GM12878 (cell line): ENCODE measurements around the gene EPAS1. TPM values are rescaled to one million over a fixed set of nuclear protein-coding genes. Genes with fewer than 3 reads are reported as not detected.

Experiments
- CREB1 ChIP-seq: IDR thresholded peaks from 2 replicates; pipeline ENCODE4 v1.6.1; 2012; ENCODE audit warnings: low read depth, mild to moderate bottlenecking, inconsistent platforms
- EED ChIP-seq: sonication (generic); IDR thresholded peaks from 2 replicates; pipeline ENCODE4 v1.6.1; 2016; ENCODE audit warnings: antibody characterized with exemption, low read depth
- JUND ChIP-seq: IDR thresholded peaks from 2 replicates; pipeline ENCODE4 v1.6.1; 2012; ENCODE audit warnings: low read depth, mild to moderate bottlenecking, low read length, improper control_type of control experiment, moderate library complexity
- SMAD5 ChIP-seq: IDR thresholded peaks from 2 replicates; pipeline ENCODE4 v1.6.1; 2016; ENCODE audit warnings: antibody characterized with exemption, low read depth
- STAT1 ChIP-seq: fragments of 450-650 bp; conservative IDR thresholded peaks from 2 replicates; pipeline ENCODE4 v1.6.1; 2014; ENCODE audit warnings: antibody characterized with exemption, mild to moderate bottlenecking
- polyA plus RNA-seq, 11 experiments: library from polyadenylated mRNA; depleted of rRNA in 4 of 11; unstranded in 6 of 11; stranded (reverse) in 5 of 11; fragments of >200 nt; fragmentation: Nextera tagmentation in 4 of 11; fragmentation: Illumina TruSeq in 1 of 11; extraction: Ambion mirVana in 4 of 11; extraction: Trizol in 1 of 11; gene quantifications; 1 replicate in 1 of 11; 2 replicates in 10 of 11; pipeline versions ENCODE4 v1.2.1 to v1.2.3, GENCODE V29; 2011 to 2016; ENCODE audit warnings: inconsistent platforms in 2 of 11, missing spikeins in 2 of 11, low read depth in 1 of 11
- total RNA-seq, 4 experiments: library from RNA; depleted of rRNA in 3 of 4; stranded (reverse); fragments of >200 nt in 3 of 4; fragmentation: Illumina TruSeq in 1 of 4; extraction: Trizol in 1 of 4; gene quantifications; 2 replicates each; pipeline versions ENCODE4 v1.2.1 to v1.2.3, GENCODE V29; 2013 to 2021
- TF ChIP-seq, protein P1 (sequence below): IDR thresholded peaks from 2 replicates; pipeline ENCODE4 v1.6.1; 2012; ENCODE audit warnings: low read length, inconsistent platforms
- TF ChIP-seq, protein P2 (sequence below): fragments of 450-650 bp; formaldehyde crosslinking; IDR thresholded peaks from 2 replicates; pipeline ENCODE4 v1.5.0; 2022; ENCODE audit warnings: mild to moderate bottlenecking, missing genetic modification characterization
- TF ChIP-seq, protein P3 (sequence below): IDR thresholded peaks from 2 replicates; pipeline ENCODE4 v1.6.1; 2011; ENCODE audit warnings: low read depth, low read length, improper control_type of control experiment, borderline replicate concordance

EPAS1 gene
- total and polyA plus RNA-seq, 10 of the 15 experiments (the other 5 are each of a cell fraction or from before 2014, with no cell fraction given) = 0.11 to 22.0 (median 1.3) TPM; not detected in 1

DNA sequence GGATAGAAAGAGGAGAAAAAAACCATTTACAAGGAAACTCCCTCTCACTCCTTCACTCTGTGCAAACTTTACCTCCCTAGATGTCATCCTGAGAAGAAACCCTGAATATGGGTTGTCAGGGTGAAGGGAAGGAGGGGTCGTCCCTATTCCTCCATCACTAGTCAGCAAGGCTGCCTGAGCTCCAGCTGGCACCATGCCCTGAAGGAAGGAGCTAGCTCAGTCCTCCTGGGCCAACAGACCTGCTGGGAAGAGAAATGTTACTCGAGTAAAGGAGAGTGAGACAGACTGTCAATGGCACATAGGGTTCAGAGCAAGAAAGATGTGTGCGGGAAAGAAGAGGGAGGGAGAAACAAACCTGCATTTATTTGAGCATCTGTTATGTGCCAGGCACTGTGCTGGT is 18.3 kb upstream of the EPAS1 start (continued):
- TF ChIP-seq EED (no peak), SMAD5 (no peak), JUND (no peak), CREB1 (no peak), STAT1 (no peak)
- TF ChIP-seq, protein P1, sequence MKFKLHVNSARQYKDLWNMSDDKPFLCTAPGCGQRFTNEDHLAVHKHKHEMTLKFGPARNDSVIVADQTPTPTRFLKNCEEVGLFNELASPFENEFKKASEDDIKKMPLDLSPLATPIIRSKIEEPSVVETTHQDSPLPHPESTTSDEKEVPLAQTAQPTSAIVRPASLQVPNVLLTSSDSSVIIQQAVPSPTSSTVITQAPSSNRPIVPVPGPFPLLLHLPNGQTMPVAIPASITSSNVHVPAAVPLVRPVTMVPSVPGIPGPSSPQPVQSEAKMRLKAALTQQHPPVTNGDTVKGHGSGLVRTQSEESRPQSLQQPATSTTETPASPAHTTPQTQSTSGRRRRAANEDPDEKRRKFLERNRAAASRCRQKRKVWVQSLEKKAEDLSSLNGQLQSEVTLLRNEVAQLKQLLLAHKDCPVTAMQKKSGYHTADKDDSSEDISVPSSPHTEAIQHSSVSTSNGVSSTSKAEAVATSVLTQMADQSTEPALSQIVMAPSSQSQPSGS = no peak
- TF ChIP-seq, protein P2, sequence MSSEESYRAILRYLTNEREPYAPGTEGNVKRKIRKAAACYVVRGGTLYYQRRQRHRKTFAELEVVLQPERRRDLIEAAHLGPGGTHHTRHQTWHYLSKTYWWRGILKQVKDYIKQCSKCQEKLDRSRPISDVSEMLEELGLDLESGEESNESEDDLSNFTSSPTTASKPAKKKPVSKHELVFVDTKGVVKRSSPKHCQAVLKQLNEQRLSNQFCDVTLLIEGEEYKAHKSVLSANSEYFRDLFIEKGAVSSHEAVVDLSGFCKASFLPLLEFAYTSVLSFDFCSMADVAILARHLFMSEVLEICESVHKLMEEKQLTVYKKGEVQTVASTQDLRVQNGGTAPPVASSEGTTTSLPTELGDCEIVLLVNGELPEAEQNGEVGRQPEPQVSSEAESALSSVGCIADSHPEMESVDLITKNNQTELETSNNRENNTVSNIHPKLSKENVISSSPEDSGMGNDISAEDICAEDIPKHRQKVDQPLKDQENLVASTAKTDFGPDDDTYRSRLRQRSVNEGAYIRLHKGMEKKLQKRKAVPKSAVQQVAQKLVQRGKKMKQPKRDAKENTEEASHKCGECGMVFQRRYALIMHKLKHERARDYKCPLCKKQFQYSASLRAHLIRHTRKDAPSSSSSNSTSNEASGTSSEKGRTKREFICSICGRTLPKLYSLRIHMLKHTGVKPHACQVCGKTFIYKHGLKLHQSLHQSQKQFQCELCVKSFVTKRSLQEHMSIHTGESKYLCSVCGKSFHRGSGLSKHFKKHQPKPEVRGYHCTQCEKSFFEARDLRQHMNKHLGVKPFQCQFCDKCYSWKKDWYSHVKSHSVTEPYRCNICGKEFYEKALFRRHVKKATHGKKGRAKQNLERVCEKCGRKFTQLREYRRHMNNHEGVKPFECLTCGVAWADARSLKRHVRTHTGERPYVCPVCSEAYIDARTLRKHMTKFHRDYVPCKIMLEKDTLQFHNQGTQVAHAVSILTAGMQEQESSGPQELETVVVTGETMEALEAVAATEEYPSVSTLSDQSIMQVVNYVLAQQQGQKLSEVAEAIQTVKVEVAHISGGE (CRISPR knock-in tag) = no peak
- TF ChIP-seq, protein P3, sequence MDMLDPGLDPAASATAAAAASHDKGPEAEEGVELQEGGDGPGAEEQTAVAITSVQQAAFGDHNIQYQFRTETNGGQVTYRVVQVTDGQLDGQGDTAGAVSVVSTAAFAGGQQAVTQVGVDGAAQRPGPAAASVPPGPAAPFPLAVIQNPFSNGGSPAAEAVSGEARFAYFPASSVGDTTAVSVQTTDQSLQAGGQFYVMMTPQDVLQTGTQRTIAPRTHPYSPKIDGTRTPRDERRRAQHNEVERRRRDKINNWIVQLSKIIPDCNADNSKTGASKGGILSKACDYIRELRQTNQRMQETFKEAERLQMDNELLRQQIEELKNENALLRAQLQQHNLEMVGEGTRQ = no peak
- TF ChIP-seq, all 136 proteins: peak for 0
